Right lobe of liver (tissue), 6 donors: ENCODE measurements around the gene MACROD2. TPM values are rescaled to one million over a fixed set of nuclear protein-coding genes. Genes with fewer than 3 reads are reported as not detected.

Source experiments
- ATAC-seq, 4 donors: fragments of 200-7000 bp; cut with Tn5 transposase; one replicate each; pipeline ENCODE4 v1.9.1; 2020; ENCODE audit warnings: mild to moderate bottlenecking in 4 of 4, moderate library complexity in 4 of 4
- DNase-seq, 3 donors: peaks; one replicate each; pipeline ENCODE4 v3.0.0-alpha.2; 2020
- H3K27ac ChIP-seq, 3 donors: fragments of 200-600 bp; one replicate each; pipeline ENCODE4 v1.8.0; 2022
- H3K27me3 ChIP-seq, 2 donors: fragments of 200-600 bp; one replicate each; pipeline ENCODE4 v1.8.0; 2022
- H3K36me3 ChIP-seq, 4 donors: fragments of 200-600 bp; sonication (generic) in 1 of 4; one replicate each; pipeline versions ENCODE4 v1.5.1 to v1.8.0; 2017 to 2022; ENCODE audit warnings: control low read depth in 1 of 4
- H3K4me1 ChIP-seq, 4 donors: fragments of 200-600 bp; sonication (generic) in 1 of 4; one replicate each; pipeline versions ENCODE4 v1.5.1 to v1.8.0; 2017 to 2022; ENCODE audit warnings: control low read depth in 1 of 4
- H3K4me3 ChIP-seq, 3 donors: fragments of 200-600 bp; one replicate each; pipeline ENCODE4 v1.8.0; 2022
- H3K9me3 ChIP-seq, 4 donors: fragments of 200-600 bp; sonication (generic) in 1 of 4; one replicate each; pipeline versions ENCODE4 v1.5.1 to v1.8.0; 2017 to 2022; ENCODE audit warnings: control low read depth in 1 of 4
- POLR2A ChIP-seq: fragments of 450-650 bp; IDR thresholded peaks from one replicate; pipeline ENCODE4 v1.6.1; 2017; ENCODE audit warnings: antibody characterized with exemption, mild to moderate bottlenecking
- WGBS: methylation state at CpG from one replicate; pipeline ENCODE4 v1.1.6; 2018; ENCODE audit warnings: low coverage, low lambda C conversion rate; ENCODE audit not compliant: insufficient coverage; ENCODE audit errors: missing lambda C conversion rate; 5-methylcytosine and 5-hydroxymethylcytosine counted together
- intact Hi-C, 2 donors: fragments of 100-400 bp; cut with DNase I; formaldehyde crosslinking; loops; one replicate each; pipeline versions ENCODE4 v1.11.2 to v1.14.1; 2022
- total RNA-seq, 6 experiments: library from RNA; depleted of rRNA in 2 of 6; stranded (reverse); fragments of >200 nt in 2 of 6; fragmentation: NEBNext Ultra II Directional in 3 of 6; extraction: Animal tissue kit (Norgen Biotek cat#: 25700) in 3 of 6; gene quantifications; one replicate each; pipeline versions ENCODE4 v1.1.0 to v1.2.4, GENCODE V29; 2016 to 2023
- TF ChIP-seq, protein P1 (sequence below), 4 donors: fragments of 200-600 bp in 3 of 4; fragments of 450-650 bp in 1 of 4; IDR thresholded peaks; one replicate each; pipeline versions ENCODE4 v1.5.1 to v1.8.0; 2016 to 2022; ENCODE audit warnings: antibody characterized with exemption in 4 of 4, mild to moderate bottlenecking in 2 of 4
- donor health status: DM: no; HTN: yes; CAD: no.
- donor health status: DM: no; HTN: no; CAD: no.
- donor health status: DM: no; HTN: no; CAD: no.
- donor health status: DM: no; HTN: yes; CAD: no.
- donor health status: DM: no; HTN: yes; CAD: no.

MACROD2 gene
- total RNA-seq, 6 experiments from 2014 or later = 1.2 to 5.5 (median 3.3) TPM

DNA sequence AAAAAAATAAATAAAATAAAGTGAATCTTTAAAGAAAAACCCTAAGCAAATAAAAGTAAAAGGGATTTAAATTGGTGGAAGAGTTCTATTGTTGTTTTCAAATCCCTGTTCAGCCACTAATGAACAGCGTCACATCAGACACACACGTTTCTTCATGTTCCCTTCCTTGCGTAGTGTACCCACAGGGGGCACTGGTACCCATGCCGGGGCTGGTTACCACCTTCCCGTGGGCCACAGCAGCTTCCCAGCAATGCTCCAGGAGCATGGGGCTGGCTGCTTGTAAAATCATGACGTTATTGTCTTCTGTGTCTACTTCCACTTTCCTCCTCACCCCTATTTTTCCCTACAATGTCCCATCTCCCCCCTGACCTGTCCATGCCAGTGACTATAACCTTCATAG lies 1589.2 kb downstream of the MACROD2 start:
- H3K36me3 ChIP-seq = no peaks in the 10 kb centered on the region
- no peaks in the 10 kb centered on the region for H3K27me3 ChIP-seq
- intact Hi-C loops = no loop called here
- H3K27ac ChIP-seq = no peak overlapping the region
- H3K9me3 ChIP-seq = no peaks in the 10 kb centered on the region
- WGBS = 73% methylated on average over 6 of the region's 6 CpGs
- ATAC-seq = no peak
- no peak overlapping the region for H3K4me3 ChIP-seq
- no peak for DNase-seq
- no peak for TF ChIP-seq POLR2A
- TF ChIP-seq, protein P1, sequence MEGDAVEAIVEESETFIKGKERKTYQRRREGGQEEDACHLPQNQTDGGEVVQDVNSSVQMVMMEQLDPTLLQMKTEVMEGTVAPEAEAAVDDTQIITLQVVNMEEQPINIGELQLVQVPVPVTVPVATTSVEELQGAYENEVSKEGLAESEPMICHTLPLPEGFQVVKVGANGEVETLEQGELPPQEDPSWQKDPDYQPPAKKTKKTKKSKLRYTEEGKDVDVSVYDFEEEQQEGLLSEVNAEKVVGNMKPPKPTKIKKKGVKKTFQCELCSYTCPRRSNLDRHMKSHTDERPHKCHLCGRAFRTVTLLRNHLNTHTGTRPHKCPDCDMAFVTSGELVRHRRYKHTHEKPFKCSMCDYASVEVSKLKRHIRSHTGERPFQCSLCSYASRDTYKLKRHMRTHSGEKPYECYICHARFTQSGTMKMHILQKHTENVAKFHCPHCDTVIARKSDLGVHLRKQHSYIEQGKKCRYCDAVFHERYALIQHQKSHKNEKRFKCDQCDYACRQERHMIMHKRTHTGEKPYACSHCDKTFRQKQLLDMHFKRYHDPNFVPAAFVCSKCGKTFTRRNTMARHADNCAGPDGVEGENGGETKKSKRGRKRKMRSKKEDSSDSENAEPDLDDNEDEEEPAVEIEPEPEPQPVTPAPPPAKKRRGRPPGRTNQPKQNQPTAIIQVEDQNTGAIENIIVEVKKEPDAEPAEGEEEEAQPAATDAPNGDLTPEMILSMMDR (IDR thresholded peaks at IDR 0.05) = no peak
- no peaks in the 10 kb centered on the region for H3K4me1 ChIP-seq

DNA sequence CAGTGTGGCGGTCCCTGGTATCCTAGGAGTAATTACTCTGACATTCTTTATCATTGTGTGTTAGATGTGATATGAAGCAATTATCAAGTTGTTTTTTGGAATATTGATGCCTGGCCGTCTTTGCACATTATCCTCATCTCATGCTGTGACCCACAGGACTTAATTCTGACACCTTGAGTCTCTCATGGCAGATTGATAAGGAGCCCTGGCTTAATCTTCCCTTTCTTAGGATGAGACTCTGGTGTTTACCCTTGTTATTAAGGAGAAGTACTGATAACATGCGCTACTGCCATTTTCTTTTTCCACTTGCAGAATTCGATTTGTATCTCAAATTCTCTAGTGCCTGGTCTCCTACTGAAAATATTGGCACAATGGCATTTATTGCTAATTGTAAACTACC lies 1597.8 kb downstream of the MACROD2 start:
- Histone ChIP-seq H3K36me3 (no peaks in the 10 kb centered on the region), H3K27me3 (no peaks in the 10 kb centered on the region), H3K4me3 (no peak overlapping the region), H3K27ac (no peak overlapping the region), H3K9me3 (no peaks in the 10 kb centered on the region), H3K4me1 (no peaks in the 10 kb centered on the region)
- ATAC-seq = no peak
- intact Hi-C loops = no loop called here
- DNase-seq = no peak
- TF ChIP-seq, protein P1 (IDR thresholded peaks at IDR 0.05) = no peak
- 80% methylated on average over 4 of the region's 4 CpGs for WGBS

DNA sequence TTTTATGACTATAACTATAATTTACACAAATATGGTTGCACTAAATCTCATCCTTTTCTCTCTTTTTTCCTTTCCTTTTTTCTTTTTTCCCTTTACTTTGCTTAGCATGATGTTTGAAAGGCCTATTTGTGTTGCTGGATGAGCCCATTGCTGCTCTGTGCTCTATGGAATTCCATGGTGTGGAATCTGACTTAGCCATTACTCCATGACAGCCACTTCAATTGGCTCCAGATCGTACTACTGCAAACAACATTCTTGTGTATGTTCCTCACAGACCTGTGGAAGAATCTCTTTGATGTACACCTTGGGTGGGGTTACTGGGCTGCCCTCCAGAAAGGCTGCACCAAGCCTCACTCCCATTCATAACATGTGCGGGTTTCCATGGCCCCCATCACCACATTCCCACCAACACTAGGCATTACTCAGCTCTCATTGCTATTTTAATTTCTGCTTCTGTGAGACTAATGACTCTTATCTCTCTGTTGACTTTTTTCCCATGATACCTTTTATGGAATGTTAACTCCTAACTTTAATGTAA lies 1598.9 kb downstream of the MACROD2 start:
- intact Hi-C loops = no loop called here
- Histone ChIP-seq H3K27ac (no peak overlapping the region), H3K4me3 (no peak overlapping the region), H3K9me3 (no peaks in the 10 kb centered on the region), H3K36me3 (no peaks in the 10 kb centered on the region), H3K27me3 (no peaks in the 10 kb centered on the region), H3K4me1 (no peaks in the 10 kb centered on the region)
- 53% methylated on average over 2 of the region's 2 CpGs for WGBS
- DNase-seq (no peak), ATAC-seq (no peak)
- TF ChIP-seq, protein P1 (IDR thresholded peaks at IDR 0.05) = no peak
- TF ChIP-seq POLR2A = no peak

DNA sequence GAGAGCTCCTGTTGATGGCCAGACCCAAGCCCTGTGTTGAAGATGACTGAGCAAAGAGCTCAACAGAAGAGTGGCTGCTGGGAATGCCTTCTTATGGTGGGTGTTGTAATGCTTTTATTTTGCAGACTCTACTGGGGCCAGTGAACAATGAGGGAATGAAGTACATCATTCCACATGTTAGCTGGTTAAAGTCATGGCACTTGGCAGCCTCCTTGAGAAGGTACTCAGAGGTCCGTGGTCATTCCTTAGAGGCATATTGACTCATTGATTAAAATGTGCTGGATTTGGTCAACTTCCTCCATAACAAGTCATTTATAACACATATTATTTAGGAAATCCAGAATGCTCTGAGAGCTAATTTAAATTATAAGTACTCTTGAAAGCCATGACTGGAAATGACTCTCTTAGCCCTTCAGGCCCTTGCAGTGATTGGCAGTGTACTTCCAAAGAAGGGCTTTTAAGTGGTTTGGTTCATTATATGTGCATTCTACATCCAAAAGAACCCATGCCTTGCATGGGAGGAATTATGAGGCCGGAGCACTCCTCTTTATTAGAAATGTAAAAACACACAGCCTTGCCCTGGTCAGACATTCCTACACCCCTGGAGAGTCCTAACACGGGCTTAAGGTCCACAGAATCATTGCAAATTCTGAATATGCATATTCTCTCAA lies 1601.0 kb downstream of the MACROD2 start:
- no peak overlapping the region for H3K27ac ChIP-seq
- no peaks in the 10 kb centered on the region for H3K4me1 ChIP-seq
- H3K9me3 ChIP-seq = no peaks in the 10 kb centered on the region
- H3K4me3 ChIP-seq = no peak overlapping the region
- H3K36me3 ChIP-seq = no peaks in the 10 kb centered on the region
- 79% methylated on average over 2 of the region's 3 CpGs for WGBS
- no peak for ATAC-seq
- no peak for DNase-seq
- TF ChIP-seq POLR2A = no peak
- TF ChIP-seq, protein P1 (IDR thresholded peaks at IDR 0.05) = no peak
- intact Hi-C loops = no loop called here
- H3K27me3 ChIP-seq = no peaks in the 10 kb centered on the region
